HG03469 (cell line): ENCODE data around the gene PROX1.

Source experiments
- ATAC-seq: cut with Tn5 transposase; IDR thresholded peaks from one replicate; pipeline ENCODE4 v1.9.1; 2021; ENCODE audit warnings: mild to moderate bottlenecking, moderate library complexity, moderate number of reproducible peaks; ENCODE audit not compliant: unreplicated experiment

PROX1 gene

DNA sequence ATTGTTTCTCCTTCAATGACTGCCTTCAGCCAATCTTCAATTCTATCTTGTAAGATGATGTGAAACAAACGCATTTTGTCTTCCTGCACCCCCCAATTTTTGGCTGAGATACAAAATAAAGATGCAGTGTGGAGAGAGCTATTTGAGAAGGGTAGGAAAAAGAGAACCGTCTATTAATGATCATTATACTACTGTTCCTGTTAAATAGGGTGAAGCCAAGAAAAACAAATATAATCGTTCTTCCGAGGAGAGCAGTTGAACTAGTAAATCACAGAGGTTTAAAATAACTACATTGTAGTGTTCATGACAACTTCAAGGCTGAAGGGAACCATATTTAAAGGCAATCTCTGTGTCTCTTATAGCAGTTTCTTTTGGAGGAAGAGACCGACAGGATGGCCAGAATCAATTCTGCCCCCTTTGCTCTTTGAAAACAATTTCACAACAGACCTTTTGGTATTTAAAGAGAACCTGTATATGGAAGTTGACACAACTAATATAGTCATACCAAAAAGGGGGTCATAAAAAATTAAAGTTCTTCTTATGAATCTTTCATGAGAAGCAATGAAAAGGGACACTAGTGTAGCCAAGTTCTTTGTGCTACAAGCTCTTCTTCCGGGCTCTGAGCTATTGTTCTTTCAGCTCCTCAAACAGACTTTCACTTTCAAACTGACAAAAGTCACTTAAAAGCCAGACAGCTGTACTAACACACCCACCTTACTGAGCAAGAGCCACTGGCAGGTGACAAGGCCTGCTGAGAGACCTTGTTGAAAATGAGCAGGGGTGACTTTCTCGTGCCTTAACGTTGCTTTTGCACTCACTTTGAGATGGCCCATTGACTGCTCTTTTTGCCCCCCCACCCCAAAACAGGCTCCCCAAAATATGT lies 30.9 kb downstream of the PROX1 start:
- peak; percentile 91 for ATAC-seq

DNA sequence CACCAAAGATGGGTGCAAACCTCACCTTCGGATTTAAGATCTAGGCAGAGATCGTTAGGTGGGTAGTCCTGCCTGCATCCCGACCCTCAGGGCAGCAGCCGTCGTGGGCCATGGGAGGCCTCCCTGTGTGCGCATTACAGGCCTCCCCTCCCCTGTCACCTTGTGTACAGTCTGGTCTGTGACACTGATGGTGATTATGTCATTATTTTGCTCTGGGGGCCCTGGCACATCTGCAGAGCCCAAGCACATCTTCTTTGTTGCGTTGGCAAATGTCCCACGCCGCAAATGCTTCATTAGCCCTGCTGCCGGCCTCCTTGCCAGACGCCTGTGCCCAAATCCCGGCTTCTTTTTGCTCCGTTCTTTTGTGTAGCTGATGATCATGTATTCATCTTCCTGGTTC lies 31.7 kb downstream of the PROX1 start:
- no peak for ATAC-seq

GRCh38 chr1:214021321-214021720 lies 33.5 kb downstream of the PROX1 start:
- no peak for ATAC-seq

DNA sequence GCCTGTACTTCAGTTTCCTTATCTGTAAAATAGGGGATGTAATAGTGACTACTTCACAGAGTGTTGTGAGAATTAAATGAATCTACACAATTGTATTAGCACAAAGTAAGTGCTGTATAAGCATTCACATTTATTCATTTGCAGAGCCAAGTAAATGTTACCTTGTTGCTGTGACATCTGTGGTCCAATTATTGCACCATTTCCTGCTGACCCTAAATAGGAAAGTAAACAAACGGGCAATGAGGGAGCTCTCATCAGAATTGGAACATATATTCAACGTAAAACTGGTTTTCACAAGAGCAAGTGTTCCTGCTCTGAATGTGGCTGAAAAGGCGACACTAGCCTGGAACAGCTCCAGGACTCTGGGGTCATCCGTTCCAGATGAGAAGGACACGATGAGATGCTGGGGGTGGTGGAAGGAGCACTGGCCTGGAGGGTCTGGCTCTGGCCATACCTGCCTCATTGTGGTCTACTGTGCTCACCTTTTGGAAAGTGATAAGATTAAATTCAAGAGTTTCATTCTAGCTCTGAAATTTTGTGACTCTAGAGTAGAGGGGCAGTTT lies 34.5 kb downstream of the PROX1 start:
- ATAC-seq, result no peak

DNA sequence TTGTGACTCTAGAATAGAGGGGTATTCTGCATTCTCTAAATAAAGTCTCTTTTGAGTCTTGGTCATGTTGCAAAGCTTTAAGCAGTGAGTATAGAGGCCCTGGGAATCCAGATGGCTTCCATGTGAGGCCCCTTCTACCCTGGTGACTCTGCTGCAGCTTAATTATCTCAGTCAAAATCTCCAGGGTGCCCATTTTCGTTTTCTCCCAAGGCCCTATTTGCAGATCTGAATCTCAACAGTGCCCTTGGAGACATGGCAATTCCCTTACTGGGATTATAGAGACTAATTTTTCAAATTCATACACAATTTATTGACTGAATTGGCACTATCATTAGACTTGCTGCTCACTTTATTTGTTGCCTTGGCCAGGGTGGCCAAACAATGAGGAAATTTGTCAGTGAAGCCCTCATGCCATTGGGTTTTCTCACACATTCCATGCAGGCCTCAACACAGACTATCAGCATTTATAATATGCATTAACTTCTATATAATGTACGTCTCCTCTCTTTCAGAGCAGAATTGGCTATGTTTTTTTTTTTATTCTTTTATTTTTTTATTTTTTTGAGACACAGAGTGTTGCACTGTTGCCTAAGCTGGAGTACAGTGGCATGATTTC lies 35.1 kb downstream of the PROX1 start:
- ATAC-seq, result no peak

DNA sequence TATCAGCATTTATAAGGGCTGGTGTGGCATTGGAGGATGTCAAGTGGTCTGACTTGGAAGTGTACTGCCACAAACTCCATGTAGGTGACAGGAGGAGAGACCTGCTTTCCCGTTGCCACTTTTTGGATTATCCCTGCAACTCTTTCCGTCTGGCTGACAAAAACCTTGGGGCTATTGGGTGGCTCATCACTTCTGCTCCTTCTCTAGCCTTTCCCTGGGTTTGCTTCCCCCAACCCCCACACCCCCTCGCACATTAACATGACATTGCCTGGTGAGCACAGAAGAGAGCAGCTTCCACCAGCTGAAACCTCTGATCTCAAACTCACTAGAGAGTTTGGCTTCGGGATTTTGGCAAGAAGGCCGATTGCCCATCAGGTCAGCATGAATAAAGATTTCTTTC lies 39.2 kb downstream of the PROX1 start:
- ATAC-seq, result no peak

DNA sequence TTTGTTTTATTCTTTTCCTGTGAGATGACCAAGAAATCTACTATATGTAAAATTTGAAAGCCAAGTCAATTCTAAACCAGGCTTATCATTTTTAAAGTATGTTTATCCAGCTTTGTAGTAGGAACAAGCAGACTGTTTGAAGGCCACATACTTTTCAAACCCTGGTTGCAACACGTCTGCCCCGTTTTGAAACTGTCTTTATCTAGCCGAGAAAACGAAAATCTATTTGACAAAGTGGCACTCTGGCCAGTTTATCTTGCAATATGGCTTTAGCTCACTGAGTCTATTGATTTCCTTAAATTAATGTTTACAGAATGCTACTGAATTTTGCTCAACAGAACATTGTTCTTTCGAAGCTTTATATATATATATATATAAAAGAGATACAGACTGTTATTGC lies 39.7 kb downstream of the PROX1 start:
- ATAC-seq, result no peak

DNA sequence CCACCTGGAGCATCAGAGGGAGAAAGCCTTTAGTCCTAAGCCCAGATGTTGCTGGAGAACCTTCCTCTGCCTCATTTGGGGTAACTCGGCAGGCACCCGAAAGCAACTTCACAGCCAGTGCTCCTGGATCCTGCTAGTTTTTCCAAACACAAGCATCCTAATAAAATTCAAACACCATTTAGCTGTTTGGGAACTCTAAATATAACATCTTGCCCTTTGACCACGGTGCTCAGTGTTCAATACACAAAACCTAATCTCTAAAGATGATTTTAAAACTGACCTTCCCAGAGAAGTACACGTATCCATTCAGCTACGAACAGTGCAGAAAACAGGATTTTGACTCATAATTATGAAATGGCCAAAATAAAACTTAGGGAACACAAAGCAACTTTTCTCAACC lies 40.3 kb downstream of the PROX1 start:
- no peak for ATAC-seq

- no peak for ATAC-seq
Measured at GRCh38 chr1:214028649-214029406, 41.1 kb downstream of the PROX1 start.

- no peak for ATAC-seq
Measured at GRCh38 chr1:214029796-214030195, 42.0 kb downstream of the PROX1 start.

- ATAC-seq, result no peak
Measured at GRCh38 chr1:214031267-214031650, 43.5 kb downstream of the PROX1 start.

GRCh38 chr1:214037468-214037867 lies 49.7 kb downstream of the PROX1 start:
- no peak for ATAC-seq

GRCh38 chr1:214039394-214040018 lies 51.7 kb downstream of the PROX1 start:
- no peak for ATAC-seq

DNA sequence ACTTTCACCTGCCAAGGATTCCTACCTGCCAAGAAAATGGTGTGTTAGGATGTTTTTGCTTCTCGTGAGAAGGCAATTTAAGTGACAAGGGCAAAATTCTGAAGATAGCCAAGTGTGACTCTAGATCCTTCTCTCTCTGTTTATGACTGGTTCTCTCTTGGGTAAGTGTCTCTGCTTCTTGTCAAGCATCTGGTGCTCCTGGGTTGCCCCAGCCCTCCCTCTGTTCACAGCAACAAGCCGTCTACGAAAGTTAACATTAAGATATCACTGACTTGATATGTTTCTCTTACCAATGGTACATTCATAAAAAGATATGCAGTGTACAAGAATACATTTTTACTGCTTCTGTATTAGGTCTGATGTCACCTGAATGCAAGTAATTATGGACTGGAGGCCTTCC lies 55.4 kb downstream of the PROX1 start:
- ATAC-seq, result no peak

GRCh38 chr1:214044438-214045214 lies 56.9 kb downstream of the PROX1 start:
- ATAC-seq, result no peak

DNA sequence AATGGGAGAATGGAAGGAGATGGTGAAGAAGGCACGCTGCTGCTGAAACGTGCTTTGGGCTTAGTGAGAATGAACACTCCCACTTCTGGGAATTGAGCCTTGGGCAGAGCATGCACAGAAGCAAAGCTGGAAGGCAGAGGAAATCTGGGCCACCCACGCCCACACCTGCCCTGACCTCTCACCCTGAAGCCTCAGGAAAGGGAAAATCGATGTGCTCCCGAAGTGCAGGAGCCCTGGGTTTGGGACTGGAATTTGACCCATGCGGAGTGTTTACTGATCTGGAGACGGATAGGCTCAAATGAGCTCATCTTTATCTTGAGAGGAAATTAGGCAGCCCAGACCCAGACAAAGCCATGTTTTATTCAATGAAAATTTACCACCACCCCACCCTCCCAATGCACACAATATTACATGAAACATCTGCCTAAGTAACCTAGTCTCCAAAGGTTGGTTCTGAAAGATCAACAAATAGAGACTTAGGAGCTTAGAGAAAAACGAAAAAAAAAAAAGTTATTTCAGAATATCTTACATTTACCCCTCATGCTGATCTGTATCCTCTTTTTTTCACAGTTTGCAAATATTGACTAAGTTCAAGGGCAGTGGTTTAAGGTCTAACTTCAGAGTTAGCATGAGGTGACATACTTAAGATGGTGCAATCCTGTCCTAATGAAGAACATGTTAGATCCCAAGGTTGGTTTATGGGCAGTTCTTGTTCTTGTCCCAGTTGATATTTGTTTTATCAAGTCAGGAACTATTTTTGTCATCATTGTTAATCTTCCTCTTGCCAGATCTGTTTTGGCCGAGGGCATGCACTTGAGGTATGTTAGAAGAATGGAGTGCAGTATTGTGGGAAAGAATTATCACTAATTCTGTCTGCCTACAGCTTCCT lies 63.0 kb downstream of the PROX1 start:
- ATAC-seq, result no peak

- no peak for ATAC-seq
Measured at GRCh38 chr1:214051786-214052185, 64.0 kb downstream of the PROX1 start.

GRCh38 chr1:214058076-214058475 lies 70.3 kb downstream of the PROX1 start:
- ATAC-seq, result no peak

- ATAC-seq, result no peak
Measured at GRCh38 chr1:214066190-214066589, 78.4 kb downstream of the PROX1 start.
